ENCODE data around the gene UBE2V1.

The UBE2V1 gene

DNA sequence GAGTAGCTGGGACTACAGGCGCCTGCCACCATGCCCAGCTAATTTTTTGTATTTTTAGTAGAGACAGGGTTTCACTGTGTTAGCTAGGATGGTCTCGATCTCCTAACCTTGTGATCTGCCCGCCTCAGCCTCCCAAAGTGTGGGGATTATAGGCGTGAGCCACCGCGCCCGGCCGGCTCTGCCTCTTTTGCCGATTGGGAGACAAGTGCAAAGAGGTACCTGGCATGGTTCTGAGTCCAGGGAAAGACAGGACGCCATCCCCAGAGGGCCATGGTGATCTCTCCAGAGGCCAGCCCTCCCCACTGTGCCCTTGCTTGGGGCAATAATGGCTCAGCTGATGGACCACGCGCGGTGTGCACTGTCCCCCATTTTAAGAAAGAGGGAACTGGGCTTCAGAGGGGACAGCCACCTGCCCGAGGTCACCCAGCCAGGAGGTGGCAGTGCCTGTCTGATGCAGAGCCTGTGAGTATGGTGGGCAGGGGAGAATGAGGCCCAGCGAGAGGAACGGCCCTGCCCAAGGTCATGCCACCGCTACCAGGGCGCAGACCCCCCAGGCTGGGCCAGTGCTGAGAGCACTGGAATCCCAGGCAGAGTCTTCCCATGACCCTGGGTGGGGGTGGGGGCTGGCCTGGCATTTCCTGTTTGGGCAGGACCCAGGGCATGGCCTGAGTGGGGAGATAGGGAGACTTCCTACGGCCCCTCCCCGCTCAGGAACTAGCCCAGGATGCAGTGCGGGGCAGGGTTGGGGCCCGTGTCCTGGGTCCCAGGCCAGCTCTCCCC lies 69.2 kb downstream of the UBE2V1 start:
- no peak for DNase-seq (ENCODE audit: low spot score)

DNA sequence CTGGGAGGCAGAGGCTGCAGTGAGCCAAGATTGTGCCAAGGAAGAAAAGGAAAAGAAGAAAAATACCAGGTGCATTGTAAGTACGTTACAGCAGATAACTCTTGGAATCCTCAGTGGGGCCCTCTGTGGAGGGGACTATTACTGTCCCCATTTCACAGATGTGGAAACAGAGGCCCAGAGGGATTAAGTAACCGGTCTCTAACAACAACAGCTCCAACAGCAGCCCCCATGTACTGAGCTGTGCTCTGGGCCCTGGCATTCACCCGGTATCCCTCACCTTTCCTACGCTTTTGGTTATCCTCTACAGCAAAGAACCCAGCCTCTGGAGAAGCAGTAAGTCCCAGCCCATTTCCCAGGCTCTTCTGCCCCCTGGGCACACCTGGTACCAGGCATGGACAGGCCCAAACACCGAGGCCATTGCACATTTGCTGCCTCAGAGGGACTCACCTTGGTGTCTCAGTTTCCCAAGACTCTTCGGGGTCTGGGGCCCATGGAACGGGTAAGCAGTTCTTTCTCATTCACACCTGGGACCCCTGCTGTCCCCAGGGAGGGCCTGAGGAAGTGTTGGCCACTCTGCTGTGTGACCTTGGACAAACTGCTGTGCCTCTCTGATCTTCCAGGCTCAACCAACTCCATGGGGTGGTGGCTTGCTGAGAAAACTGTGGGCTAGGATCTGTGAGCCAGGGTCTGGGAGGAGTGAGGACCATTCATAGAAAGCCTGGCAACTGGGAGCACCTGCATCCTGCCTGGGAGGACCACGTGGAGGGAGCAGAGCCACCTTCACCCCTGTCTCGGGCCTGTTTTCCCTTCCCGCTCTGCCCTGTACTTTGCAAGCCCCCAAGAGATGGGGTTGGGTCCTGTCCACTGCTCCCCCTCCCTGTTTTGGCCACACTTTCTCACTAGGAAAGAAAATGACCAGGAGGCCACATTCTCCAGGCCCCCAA lies 70.3 kb downstream of the UBE2V1 start:
- DNase-seq (ENCODE audit: low spot score): no peak

DNA sequence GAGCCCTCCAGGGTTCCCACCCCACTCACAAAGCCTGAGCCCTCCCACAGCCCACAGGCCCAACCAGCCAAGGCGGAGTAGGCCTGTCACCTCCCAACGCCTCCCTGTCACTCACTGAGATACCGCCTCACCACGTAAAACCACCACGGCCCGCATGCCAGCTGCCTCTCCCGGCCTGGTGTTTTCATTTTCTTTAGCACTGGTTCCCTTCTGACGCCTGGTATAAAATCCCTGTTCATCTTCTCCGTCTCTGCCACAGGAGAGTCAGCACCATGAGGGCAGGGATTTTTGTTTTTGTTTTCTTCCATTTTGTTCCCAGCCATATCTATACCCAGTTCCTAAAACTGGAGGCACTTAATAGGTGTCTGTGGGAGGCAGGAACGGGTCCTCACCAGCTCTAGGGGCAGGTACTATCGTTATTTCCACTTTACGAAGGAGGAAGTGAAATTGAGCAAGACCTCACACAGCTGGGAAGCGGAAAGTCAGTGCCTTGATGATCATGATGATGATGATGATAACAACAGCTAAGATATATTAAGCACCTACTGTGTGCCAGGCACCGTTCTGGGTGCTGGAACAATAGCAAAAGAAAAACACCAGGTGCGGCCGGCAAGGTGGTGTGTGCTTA lies 71.6 kb downstream of the UBE2V1 start:
- DNase-seq (ENCODE audit: low spot score): no peak

DNA sequence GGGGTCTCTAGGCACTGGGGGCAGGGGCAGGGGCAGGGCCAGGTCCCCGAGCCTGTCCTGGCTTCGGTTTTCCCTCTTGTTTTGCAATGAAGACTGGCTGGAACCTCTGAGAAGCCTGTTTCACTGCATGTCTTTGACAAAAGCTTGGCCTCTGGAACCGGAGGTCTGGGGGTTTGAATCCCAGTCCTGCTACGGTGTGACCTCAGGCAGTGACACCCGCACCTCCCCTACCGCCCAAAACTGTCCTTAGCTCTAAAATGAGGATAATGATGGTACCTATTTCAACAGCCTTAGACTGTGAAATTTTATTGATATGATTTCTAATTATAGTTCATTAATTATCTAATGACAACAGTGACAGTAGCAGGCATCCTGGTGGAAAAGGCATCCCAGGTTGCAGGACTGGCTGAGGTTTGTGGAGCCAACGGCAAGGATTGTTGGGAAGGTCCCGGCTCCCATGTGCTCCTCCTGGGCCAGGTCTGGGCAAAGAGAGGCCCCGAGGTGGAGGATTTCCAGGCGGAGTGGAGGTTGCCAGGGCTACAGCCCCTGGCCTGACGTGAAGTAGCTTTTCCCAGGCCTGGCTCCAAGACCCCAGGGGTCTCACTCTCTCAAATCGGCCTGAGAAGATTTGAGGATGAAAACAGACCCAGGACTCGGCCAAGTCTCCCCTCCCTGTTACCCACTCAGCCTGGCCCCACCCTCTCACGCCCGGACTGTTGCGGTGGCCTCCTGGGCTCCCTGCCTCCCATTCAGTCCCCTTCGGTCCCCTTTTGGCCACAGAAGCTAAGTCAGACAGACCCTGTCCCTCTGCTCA lies 72.3 kb downstream of the UBE2V1 start:
- DNase-seq (ENCODE audit: low spot score): no peak

DNA sequence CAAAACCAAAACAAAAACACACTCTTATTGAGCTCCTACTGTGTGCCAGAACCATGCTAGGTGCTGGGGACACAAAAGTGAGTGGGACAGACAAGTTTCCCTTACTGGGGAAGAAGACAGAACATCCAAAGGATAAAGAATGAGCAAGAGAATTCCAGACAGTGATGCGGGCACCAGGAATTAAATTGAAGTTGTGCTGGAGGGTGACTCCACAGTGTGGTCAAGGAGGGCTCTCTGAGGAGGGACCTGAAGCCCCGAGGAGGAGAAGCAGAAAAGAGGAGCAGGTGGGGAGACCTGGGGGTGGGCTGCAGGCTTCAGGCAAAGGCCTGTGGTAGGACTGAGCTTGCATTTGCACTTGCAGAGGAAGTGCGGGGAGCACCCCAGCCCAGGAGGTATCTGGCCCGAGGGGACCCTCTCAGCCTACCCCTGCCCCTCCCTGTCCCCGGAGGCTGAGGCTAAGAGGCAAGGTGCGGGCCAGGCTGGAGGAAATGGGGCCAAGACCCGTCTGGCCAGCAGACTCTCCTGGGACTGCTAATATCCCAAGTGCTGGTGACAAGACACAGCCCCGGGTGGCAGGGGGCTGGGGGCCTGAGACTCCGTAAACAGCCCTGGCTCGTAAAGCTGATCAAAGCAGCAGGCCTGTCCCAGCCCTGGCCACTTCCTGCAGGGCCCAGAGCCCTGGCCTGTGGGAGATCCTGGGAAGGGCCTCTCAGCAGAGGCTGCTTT lies 73.1 kb downstream of the UBE2V1 start:
- DNase-seq (ENCODE audit: low spot score): no peak

DNA sequence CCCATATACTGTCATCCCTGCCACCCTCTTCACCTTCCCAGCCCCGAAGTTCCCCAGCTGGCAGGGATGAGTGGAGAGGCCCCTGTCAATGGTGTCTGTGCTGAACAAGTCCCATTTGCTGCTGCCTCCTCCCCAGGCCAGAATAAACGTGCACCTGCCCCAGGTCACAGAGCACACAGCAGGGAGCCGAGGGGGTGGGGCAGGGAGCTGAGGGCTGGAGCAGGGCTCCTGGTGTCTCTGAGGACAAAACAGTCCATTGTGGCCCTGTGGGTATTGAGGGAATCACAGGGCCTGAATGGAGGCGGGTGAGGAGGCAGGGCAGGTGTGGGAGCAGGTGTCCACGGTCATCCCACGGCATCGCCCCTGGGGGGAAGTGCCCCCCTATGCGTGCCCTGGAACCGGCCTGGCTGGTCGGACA lies 74.4 kb downstream of the UBE2V1 start:
- no peak for DNase-seq (ENCODE audit: low spot score)

DNA sequence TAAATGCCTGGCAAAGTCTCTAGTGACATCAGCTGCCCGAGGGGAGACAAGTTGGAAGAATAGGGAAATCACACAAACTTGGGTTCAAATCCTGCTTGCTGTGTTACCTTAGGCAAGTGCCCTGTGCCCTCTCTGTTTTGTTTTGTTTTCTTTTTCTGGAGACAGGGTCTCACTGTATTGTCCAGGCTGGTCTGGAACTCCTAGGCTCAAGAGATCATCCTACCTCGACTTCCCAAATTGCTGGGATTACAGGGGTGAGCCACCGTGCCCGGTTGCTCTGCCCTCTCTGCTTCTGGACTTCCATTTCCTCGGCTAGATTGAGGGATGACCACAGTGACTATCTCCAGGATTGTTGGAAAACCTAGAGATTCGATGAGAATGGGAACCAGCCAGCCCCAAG lies 74.8 kb downstream of the UBE2V1 start:
- DNase-seq (ENCODE audit: low spot score): no peak

DNA sequence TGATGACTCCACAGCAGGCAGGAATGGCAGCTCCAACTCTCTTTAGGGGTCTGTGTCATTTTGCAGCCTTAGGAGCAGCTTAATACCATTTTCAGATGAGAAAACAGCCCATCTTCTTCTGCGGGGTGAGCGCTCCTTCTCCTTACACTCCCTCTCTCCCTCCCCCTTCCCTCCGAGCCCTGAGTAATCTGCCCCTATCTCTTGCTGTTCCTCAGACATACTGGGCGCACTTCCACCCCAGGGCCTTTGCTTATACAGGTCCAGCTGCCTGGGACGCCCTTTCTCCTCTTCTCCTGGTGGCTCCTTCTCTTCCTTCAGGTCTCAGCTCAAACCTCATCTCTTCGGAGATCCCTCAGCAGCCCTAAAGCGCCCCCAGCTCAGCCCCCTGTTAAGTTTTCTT lies 75.4 kb downstream of the UBE2V1 start:
- no peak for DNase-seq (ENCODE audit: low spot score)

DNA sequence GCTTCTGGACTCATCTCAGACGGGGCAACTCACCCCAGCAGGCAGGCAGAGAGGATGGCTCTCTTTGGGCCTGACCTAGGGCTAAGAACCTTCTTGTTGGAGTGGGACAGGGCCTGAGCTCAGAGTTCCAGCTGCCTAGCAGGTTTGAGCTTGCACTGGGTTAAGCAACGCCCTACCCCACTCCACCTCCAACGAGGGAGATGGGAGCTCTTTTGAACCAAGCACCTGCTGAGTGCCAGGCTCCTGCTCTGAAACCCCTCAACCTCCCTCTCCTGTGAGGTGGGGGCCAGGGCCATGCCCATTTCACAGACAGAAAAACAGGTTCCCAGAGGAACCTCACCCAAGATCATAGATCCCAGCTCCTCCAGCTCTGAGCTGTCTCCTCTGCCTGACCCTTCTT lies 75.8 kb downstream of the UBE2V1 start:
- DNase-seq (ENCODE audit: low spot score): no peak

DNA sequence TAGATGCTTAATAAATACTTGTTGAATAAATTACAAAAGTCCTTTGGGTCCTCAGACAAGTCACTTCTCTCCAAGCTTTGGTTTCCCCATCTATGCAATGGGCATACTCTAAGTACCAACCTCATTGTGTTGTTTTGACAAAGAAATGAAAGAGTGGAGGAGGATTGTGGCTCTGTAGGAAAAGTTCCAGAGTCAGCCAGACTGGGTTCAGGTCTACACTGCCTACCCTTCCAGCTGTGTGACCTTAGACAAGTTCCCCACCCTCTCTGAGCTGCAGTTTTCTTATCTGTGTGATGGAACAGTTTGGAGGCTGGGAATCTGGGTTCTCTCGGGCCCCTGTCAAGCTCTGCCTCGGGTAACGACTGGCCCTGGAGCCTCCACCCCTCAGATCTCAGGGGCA lies 76.2 kb downstream of the UBE2V1 start:
- no peak for DNase-seq (ENCODE audit: low spot score)

DNA sequence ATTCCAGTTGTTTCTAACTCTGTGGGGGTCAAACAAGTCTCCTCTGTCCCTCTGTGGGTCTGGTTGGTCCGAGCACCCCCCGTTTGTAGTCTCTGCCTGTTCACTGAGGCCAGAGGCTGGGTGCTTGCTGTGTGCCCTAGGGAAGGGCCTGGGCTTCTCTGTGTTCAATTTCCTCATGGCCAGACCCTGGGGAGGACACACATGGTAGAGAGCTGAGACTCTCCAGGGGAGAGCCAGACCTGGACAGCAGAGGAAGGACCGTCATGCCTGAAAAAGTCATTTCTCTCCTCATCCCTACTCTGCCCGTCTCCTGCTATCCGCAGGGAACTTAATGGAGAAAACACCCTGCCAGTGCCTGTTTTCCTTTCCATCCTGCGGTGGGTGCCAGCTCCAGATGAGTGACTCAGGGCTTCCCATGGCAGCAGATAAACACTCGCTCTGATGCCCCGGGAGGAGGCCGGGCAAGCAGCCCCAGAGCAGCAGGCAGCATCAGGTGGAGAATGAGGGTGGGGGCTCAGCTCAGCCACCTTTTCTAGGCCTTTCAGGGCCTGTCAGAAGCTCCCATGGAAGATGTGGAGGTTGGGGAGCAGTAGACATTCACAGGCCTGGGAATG lies 78.3 kb downstream of the UBE2V1 start:
- no peak for DNase-seq (ENCODE audit: low spot score)

DNA sequence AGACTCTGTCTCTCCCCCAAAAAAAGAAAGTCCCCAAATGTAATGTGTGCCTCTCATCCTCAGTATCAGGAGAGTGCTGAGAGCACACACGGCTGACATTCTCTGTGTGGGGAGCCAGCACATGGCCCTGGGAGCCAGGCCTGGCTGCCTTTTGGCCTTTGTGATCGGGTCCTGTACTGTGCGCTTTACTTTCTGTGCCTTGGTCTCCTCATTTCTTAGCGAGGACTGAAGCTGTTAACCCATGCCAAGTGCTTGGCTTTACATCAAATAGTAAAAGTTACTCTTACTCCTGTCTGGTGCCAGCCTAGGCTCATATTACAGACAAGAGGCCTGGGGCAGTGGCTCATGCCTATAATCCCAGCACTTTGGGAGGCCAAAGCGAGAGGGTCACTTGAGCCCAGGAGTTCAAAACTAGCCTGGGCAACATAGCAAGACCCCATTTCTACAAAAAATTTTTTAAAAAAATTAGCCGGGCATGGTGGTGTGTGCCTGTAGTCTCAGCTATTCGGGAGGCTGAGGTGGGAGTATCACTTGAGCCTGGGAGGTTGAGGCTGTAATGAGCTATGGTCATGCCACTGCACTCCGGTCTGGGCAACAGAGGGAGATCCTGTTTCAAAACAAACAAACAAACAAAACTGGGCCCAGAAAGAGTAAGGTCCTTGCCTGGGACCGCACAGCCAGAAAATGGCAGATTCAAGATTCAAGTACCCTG lies 79.8 kb downstream of the UBE2V1 start:
- DNase-seq (ENCODE audit: low spot score): no peak

All from LoVo (cell line).